ENCODE results near the gene NDN.
"Not testable (repeated sequence)": the region's sequence is repeated elsewhere in the genome, so short reads cannot be mapped to it uniquely, and the experiment has no call there.

The NDN gene

GRCh38 chr15:23687143-23687470 lies at the start of gene NDN:
Gene NDN, minus strand, starts transcription at chr15:23687305. Its CDS starts 88 bp downstream, at chr15:23687217.
- DNase-seq, result peak; percentile 57

DNA sequence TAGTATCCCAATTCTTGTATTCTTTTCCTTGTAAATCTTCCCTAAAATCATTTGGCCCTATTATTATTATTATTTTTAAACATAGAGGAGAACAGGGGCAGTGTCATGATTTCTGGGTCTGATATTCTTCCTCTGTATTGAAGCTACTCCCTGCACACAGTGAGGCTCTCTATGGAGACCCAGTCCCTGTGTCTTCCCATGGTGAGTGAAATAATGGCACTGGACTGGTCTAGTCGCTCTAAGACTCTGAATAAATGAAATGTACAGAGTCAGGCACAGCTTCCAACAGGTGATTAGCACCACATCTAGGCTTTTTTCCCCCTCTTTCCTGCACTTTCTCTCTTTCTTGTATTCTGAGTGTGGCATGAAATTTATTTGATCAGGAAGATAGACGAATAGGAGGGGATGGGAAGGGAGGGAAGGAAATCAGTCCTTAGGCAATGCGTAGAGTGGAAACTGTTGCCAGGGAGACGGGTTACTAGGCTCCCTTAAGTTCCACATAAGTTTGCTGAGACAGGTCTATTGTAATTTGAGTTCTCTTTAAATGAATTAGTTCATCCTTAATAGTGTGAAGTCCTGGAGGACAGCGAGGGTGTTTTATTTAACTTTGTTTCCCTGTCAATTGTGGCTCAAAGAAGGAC lies 49.0 kb upstream of the NDN start:
- DNase-seq, result no peak

GRCh38 chr15:23734862-23735261 lies 47.8 kb upstream of the NDN start:
- no peak for DNase-seq

DNA sequence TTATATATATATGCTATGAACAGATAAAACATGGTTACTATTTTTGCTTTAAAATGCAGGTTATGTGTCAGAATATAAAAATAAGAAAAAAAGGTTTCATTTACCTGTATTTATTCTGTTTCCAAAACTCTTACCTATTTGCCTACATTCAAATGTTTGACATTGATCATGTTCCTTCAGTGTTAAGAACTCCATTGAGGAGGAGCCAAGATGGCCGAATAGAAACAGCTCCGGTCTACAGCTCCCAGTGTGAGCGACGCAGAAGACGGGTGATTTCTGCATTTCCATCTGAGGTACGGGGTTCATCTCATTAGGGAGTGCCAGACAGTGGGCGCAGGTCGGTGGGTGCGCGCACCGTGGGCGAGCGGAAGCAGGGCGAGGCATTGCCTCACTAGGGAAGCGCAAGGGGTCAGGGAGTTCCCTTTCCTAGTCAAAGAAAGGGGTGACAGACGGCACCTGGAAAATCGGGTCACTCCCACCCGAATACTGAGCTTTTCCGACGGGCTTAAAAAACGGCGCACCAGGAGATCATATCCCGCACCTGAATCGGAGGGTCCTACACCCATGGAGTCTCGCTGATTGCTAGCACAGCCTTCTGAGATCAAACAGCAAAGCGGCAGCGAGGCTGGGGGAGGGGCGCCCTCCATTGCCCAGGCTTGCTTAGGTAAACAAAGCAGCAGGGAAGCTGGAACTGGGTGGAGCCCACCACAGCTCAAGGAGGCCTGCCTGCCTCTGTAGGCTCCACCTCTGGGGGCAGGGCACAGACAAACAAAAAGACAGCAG lies 27.0 kb upstream of the NDN start:
- not testable (repeated sequence) for DNase-seq

DNA sequence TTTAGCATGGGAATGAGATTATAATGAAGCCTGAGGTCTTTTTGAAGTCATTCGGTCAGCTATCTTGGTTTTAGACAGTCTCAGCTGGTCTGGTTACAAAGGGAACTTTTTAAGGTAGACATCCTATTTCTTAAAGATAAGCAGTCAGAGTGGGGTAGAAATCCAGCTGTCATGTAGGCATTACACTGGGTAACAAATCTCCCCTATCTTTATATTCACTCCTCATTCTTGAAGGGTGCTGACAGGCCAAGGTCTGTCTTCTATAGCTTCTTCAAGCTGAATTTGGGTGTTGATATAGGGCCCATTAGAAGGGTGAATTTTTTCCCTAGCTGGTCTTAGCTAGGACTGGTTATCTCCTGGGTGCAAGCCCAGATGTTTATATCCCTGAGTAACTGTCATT lies 21.2 kb upstream of the NDN start:
- no peak for DNase-seq

GRCh38 chr15:23695282-23695681 lies 8.2 kb upstream of the NDN start:
- no peak for DNase-seq

DNA sequence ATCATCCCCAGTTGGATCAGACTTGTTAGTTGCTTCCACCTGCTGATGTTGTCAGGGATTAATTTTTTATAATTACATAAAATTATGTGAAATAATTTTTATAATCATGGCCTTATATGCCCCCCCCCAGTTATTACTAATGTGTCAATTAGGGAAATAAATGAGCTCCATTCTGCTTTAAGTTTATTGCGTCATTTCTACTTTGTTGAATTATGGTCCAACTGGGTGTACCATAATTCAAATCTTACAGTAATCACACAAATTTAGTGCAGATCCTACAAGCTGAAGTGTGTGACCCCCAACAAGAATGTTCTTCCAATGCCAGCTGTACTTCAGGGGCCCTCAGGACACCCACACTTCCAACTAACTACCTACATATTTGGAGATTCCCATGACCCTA lies 7.5 kb upstream of the NDN start:
- DNase-seq, result no peak

DNA sequence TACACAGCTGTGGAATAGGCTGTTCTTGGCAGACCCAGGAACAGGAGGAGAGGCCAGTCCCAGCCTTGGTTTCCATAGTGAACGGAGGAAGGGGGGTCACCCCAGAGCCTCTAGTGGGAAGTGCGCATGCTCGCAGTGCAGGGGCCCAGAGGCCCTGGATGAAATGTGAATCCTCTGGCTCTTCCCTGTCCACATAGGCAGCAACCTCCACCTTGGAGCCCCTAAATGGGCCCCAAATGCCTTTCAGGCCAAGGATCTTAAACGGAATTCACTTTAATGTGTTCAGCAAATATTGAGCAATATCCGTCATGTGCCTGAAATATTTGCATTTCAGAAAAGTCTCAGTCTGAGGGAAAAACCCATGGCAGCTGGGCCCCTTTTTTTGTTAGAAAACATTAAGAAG lies 3.3 kb upstream of the NDN start:
- DNase-seq, result peak; percentile 75

DNA sequence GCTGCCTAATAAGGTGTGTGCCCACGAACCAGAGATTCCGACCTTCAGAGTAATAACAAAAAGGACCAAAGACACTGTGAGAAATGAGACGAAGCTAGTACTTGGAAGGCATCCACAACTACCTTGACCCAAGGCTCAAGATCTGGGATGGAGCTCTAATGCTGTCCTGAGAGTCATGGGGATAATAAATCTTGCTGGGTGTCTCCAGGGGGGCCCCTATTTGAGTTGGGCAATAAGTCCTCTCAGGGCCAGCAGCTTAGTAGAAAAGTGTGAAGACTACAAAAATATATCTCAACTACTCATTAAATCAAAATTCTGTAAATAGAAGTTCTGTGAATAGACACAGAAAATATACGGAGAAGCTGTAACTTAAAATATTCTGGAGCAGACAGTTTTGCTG lies 2.9 kb upstream of the NDN start:
- DNase-seq, result no peak

- no peak for DNase-seq
Observed at GRCh38 chr15:23686466-23687142, 501 bp downstream of the NDN start.

- no peak for DNase-seq
Observed at GRCh38 chr15:23671481-23671880, 15.6 kb downstream of the NDN start.

DNA sequence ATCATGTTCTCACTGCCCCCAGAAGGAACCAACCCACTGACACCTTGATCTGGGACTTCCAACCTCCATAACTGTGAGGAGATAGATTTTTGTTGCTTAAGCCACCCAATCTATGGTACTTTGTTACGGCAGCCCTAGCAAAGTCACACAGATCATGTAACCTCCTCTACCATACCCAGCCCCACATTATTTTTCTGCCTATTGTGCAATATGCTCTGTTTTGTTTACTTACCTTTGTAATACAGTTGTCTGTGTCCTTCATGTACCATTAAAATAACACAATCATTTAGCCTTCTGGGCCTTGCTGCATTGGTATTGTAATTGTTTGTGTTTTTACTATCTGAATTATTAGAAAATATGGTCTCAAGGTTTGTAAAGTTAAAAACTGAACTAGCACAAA lies 16.1 kb downstream of the NDN start:
- no peak for DNase-seq

DNA sequence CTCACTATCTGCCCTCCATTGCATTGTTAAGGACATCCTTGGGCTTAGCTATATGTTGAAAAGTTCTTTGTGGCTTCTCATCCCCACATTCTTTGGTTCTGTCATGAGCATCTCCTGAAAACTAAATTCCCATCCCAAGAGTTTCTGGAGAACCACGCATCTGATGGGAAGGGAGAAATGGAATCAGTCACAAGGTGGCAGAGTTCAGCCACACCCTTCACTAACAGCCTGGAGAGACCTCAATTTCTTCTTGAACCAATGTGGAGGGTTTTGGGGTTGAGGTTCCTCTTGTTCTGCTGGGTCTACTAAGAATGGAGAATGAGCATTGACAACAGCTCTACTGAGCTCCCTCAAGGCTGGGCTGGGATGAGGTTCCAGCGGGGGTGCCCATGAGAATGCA lies 23.9 kb downstream of the NDN start:
- DNase-seq, result no peak

GRCh38 chr15:23648920-23649515 lies 38.1 kb downstream of the NDN start:
- DNase-seq, result peak; percentile 9

- DNase-seq, result peak; percentile 23
Observed at GRCh38 chr15:23647421-23648370, 39.4 kb downstream of the NDN start, which contains the start of gene MAGEL2. Gene MAGEL2, minus strand, starts transcription at chr15:23647867. Its CDS starts 125 bp downstream, at chr15:23647742.

- DNase-seq, result no peak
Observed at GRCh38 chr15:23647001-23647295, 40.2 kb downstream of the NDN start.

GRCh38 chr15:23646165-23647000 lies 40.7 kb downstream of the NDN start:
- no peak for DNase-seq

GRCh38 chr15:23645371-23646164 lies 41.5 kb downstream of the NDN start:
- DNase-seq, result no peak

DNA sequence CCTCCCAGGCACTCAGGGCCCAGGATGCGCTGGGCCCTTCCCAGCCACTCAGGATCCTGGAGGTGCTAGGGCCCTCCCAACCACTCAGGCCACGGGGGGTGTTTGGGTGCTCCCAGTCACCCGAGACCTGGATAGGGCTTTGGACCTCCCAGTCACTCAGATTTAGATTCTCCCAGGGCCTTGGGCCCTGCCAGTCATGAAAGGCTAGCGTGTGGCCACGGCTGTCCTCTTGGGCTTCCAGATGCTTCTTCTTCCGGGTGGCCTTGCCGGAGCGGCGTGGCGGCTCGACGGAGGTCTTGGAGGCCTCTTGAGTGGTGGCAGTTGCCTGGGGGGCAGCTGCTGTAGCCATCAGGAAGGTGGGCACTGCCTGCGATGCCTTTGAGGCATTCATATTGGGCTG lies 42.3 kb downstream of the NDN start:
- DNase-seq, result no peak

DNA sequence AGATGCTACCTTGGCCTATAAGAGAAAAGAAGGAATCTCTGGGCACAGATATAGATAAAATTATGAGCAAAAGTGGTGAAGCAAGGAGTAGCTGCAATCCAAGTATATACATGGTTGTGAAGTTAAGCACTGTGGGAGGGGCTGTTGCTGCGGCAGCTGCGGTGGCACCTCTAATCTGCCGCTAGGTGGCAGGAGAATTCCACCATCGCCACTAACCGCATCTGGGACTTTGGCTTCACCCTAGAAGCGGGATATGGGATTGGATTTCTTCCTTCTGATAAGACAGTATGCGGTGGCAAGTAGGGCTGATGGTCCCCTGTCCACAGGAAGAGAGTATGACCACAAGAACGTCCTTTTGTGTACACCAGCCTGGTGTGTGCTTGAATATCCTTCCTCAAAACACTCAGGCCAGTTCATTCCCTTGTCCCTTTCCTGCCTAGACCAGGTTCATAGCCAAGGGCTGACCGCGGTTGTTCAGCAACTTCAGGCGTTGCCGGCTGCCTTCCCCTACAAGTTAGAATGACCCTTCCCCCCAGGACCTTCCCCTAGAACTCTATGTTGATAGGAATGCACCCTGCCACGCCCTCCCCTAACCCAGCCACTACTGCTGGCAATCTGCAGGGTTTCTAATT lies 44.6 kb downstream of the NDN start:
- peak; percentile 56 for DNase-seq
